HG03558 (cell line): ENCODE data around the gene FBXL20.

Experiments used
- ATAC-seq: cut with Tn5 transposase; IDR thresholded peaks from one replicate; pipeline ENCODE4 v1.9.1; 2021; ENCODE audit warnings: moderate number of reproducible peaks; ENCODE audit not compliant: unreplicated experiment; ENCODE audit errors: extremely low read depth

The FBXL20 gene

DNA sequence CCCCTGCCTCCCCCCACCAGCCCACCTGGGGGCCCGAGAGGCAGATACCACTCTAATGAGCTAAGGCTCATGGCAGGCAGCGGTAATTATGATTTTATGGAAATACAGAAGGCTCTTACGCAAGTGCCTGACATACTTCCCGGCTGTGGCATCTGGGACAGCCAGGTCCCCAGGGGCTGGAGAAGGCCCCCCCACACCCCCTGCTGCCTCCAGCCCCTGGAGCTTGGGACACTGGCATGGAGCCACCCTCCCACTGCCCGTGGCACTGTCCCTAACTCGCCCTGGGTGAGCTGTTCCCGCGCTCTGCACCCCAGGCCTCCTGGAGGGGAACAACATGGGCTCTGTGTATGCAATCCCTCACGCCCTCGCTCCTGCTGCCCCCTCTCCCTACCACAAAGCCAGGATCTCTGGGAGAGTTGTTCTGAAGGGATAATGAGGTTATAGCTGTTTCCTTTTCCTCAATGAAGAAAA, 170.3 kb downstream of the FBXL20 start:
- no peak for ATAC-seq

DNA sequence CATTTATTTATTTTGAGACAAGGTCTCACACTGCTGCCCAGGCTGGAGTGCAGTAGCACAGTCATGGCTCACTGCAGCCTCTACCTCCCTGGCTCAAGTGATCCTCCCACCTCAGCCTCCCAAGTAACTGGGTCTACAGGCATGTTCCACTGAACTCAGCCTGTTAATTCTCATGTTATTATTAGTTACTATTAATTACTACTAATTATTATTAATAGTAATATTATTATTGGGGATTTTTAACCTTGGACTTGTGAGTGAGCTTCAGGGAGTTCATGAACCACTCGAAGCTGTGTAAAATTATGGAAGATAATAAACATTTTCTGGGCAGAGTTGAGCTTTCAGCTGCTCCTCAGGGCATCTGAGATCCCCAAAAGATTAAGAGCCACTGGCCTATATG, 171.1 kb downstream of the FBXL20 start:
- ATAC-seq: no peak

DNA sequence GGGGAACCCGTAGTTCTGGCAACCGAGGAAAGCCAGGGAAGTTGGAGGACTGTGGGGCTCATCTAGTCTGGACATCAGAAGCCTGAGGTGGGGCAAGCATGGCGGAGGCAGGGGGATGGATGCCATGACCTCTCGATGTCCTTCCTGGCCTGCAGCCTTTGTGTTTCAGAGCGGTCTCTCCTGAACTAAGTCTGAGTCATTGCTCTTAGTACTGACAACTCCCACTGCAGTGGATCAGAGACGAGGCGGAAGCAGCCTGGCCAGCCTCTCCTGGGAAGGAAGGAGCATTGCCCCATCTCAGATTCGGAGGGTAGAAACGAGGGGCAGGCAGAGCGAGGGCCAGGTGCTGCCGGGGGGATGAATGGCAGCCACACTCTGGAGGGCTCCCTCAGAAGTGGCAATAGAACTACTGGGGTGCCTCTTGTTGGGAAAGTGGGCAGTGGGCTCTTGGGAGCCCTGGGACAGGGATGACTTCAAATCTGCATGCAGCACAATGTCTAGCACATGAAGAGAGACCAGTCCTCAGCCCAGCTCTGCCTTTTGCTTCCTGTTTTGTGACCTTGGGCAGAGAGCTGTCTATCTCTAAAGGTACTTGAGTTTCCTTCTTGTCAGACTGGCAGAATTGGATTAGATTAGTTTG, 172.0 kb downstream of the FBXL20 start:
- ATAC-seq: no peak

DNA sequence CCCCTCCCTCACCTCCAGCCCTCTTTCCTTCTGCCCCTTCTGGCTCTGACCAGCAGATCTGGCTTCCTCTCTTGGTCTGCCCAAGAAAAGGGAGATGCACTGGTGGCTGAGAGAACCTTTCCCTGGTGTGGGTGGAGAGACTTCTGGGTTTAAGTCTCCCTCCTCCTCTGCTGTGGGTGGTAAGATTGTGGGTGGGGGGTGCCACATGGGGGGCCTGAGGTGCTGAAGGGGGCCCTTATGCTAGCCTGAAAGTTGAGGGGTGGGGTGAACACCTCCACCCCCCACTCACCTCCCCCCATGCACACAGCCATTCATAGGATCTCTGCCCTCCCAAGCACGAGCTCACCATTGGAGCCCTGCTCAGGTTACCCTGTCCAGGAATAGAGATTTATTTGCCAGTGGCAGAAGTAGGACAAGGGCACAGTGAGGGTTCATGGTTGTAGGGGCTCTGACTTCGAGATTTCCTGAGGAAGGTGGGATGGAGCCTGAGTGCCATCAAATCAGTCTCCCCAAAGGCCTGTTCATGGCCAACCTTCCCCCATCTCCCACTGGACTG, 174.0 kb downstream of the FBXL20 start:
- no peak for ATAC-seq

DNA sequence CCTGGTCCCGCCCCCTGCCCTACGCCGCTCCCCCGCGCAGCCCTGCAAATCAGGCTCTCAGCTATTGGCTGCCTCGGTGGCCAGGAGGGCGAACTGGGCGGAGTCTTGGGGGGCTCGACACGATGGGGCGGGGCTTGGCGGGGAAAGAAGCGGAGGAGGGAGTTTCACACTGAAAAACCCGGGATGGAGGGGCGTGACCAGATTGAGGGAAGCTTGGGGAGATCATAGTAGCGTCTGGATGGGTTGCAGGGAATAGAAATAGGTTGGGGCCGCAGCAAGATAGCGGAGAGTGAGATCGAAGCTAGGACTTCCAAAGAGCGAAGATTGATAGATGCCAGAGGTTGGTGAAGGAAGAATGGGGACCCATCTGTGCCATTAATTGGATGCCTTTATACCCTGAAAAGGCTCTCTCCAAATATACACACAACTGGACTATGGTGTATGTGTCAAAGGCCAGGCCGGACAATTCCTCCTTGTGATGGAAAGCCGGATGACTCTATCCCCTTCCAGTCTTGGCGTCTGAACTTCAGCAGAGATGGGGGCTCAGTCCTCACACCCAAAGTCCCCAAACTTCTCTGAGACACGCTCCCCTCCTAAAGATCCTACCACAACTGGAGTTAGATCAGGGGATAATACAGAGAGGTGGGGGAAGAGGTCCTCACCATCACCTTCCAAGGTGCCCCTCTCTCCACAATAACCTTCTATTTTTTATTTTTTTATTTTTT, 175.3 kb downstream of the FBXL20 start:
- no peak for ATAC-seq

DNA sequence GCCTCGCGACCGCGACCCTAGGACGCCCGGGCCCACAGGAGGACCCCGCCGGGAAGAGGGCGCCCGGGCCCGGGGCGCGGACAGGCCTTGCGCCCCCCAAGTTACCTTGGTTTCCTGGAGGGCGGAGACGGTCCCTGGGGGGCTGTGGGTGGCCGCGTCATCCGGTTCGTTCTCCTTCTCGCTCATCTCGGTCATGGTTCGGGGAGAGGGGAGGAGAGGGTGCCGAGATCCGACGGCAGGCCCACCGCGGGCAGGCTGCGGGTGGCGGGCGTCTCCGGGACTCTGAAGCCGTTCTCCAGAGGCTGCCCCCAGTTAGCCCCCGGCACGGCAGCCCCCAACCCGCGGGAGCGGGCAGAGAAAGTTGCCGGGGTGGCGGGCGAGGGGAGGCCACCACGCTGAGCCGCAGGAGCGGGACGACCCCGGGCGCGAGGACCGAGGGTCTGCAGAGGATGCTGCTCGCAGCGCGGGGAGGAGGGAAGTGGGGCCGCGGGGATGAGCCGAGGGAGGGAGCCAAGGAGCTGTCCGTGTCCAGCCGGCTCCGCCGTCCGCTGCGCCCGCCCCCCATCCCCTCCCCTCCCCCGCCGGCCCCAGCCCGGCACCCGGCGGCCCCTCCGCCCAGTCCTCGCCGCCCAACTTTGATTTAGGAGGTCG, 176.0 kb downstream of the FBXL20 start, which contains the start of gene STAC2:
TSS of gene STAC2 (minus strand) at position 638 of the 651 bp plus-strand sequence. CDS start at position 195, 443 bp downstream.
- no peak for ATAC-seq

DNA sequence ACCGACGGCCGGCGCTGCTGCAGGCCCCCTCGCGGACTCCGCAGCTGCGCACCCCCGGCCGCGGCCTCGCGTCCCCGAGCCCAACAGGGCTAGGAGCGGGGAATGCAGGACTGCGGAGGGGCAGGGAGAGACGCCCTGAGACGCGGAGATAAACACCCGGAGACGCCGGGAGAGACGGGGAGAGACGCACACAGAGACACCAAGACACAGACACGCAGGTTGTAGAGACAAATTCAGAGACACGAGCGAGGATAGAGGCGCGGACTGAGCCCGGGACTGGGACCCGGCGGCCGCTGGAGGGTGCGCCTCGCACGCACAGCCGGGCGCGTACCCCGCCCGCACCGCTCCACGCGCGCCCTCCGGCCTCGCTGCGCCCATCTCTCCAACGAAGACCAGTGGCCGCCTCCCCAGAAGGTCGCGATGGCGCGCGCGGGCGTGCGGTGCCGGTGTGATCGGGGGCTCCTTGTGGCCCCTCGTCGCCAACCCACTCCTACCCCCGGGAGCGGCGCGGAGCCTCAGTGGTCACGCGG, 176.6 kb downstream of the FBXL20 start:
- ATAC-seq: no peak

DNA sequence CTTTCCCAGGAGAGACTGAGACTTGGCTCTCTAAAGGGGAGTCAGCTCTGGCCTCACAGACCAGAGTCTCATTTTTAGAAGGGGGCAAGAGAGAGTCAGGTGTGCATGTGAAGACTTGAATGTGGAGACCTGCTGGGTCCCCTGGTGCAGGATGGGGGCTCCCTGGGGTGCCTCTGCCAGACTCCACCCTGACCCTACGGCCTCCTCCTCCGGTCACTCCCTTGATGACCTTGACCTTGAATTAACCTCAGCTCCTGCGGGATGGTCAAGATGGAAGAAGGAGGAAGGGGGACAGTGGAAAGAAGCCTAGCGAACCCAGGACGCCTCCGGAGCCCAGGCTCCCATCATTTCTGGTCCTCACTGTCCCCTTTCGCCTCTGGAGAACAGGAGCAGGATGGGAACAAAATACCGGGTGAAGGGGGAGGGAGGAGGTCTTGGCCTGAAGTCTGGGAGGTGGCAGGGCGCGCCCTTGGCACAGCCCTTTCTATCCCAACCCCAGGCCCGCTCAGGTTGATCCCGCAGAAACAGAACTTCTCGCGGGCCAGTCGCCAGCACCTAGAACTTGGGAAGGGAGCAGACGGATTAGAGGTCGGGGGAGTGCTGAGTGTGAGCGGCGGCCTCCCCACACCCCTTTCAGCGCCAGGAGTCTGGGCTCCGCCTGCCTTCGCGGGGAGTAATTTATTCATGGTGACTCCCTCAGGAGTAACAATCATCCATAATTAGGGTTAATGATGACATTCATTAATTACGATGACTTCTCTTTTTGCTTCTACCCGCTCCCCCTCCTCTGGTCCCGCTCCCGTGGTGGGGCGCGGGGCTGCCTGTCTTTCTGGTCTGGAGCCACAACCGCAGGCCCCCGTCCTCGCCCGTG, 177.3 kb downstream of the FBXL20 start:
- ATAC-seq: no peak

DNA sequence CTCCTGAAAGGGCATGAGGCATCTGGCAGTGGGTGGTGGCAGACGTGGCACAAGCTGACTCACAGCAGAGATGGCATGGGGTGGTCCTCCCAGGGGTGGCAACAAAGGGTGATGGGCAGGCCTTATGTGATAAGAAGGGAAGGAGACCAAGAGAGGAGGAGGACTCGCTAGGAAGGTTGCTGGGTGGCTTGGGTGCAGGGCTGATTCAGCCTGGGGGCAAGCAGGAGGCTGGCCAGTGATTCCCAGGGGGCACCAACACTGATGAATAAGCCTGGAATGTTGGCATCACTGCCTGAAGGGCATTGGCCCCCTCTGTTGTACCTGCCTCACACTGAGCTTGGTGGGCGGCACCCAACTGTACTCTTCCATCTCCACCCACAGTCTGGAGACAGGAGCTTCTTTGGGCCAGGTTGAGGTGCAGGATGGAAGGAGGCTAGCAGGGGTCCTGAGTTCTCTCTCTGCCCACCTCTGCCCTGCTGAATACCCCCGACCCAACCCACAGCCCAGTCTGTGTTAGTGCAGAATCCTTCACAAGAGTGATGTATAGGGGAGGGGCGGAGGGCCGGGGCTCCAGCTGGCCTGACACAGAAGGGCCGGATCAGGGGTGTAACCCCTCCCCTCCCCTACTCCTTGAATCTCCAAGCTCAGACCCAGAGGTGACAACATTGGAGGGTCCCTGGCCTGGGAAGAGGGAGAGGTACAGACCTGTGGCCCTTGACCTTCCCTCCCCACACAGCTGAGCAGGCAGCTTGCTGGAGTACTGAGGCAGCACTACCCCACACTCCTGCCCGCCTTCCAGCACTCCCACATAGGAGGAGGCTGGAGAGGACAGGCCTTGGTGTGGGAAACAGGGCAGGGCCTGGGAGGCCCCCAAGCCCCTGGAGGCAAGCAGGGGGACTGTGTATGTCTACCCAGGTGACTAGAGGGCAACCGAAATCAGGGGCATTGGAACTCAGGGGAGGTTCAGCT, 178.3 kb downstream of the FBXL20 start:
- no peak for ATAC-seq

DNA sequence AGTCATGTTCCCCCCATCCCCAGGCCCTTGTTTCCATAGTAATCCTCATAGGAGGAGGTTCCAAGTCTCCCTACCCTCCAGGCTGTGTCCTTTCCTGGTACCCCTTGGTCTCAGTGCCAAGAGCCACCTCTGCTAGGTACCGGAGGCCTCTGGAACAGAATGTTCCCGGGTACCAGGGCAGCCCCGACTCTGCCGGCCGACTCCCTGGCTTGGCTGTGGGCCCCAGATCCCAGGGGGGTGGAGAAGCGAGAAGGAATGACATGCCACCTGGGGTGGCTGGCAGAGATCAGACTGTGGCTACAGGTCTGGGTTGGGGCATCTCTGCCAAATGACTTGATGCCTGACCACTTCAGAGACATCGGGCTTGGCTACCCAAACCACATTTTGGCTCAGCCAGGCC, 179.3 kb downstream of the FBXL20 start:
- no peak for ATAC-seq

DNA sequence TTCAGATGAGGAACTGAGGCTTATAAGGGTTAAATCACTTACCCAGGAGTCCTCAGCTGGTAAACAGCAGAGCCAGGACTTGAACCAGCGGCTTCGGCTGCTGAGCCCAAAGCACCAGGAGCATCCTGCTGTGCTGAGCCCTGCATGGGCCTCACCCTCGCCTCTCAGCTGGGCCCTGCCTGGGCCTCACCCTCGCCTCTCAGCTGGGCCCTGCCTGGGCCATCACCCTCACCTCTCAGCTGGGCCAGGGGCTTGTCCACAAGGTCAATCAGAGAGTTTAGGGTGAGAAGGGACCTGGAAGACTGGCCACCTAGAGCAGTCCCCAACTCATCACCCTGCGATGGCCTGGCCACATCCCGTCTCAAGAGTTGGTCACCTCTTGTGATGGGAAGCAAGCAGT, 179.9 kb downstream of the FBXL20 start:
- ATAC-seq: no peak

DNA sequence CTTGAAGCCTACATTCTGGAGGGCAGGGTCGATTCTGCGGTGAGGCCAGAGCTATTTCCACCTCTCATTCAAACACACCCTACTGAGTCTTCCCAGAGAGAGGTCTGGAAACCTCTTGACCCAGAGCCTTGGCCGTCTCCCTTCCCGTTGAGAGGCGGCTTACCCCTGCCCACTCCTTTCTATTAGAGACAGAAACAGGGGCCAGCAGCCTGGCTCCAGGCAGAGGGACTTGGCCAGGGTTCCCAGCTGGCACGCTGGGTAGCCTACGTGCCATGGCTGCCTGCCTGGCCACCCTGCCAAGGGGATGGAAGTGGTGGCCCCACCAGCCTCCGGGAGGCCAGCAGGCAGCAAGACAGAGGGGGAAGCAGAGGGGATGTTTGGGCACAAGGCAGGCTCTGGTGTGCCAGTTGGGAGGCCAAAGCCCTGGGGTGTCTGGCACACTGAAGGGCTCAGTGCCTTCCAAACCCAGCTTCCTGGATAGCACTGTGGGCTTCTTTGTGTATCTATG, 181.7 kb downstream of the FBXL20 start:
- ATAC-seq: no peak

DNA sequence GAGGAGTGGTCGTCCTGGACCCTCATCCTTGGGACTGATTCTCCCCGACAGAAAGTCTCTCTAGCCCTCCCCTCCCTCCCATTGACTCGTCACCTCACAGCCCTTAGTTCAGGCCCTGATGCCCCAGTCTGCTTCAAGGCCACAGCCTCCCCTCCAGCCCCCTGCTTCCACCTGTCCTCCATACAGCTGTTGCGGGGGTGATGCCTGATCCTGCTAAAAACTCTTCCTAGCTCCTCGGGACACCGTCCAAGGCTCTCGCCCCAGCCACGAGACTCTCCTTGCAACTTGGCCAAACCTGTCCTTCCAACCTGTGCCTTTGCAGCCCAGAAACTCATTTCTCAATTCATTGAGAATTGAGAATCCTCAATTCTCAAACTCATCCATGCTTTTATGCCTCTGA, 182.5 kb downstream of the FBXL20 start:
- no peak for ATAC-seq

DNA sequence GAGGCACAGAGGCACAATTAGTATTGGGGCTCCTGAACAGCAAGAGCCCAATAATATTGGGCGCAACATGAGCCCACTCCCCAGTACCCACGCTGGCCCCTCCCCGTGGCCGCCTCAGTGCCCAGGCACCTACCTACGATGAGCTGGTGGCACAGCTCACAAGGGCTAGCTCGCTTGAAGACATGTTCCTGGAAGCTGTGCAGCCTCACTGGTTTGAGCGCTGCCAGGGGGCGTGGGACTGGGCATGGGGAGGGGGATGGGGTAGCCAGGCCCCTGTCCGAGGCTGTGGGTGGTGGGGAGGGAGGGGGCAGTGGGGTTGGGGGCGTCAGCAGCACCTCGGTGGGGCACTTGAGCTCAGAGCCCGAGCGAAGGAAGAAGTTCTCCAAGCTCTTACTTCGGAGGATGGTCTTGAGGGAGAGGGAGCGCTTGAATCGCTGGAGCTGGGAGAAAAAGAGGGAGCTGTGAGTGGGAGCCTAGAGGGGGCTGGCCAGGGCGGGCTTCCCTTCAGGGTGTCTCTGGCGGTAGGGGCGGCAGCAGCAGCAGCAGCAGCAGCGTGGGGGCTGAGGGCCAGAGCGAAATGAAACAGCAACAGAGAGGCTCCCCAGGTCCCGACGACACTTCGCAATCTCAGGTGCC, 183.6 kb downstream of the FBXL20 start:
- ATAC-seq: no peak

DNA sequence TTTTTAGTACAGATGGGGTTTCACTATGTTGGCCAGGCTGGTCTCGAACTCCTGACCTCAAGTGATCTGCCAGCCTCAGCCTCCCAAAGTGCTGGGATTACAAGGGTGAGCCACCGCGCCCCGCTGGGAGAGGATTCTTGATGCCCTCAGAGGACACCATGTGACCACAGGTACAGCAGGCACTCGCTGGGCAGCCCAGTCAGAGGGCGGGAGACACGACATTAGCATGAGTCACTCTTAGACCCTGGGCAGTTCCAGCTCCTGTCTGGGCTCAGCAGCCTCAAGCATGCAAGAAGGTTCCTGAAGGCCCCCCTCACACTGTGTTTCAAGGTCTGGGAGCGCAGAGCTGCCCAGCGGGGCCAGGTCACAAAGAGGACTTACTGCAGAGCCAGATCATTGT, 187.6 kb downstream of the FBXL20 start:
- ATAC-seq: no peak

DNA sequence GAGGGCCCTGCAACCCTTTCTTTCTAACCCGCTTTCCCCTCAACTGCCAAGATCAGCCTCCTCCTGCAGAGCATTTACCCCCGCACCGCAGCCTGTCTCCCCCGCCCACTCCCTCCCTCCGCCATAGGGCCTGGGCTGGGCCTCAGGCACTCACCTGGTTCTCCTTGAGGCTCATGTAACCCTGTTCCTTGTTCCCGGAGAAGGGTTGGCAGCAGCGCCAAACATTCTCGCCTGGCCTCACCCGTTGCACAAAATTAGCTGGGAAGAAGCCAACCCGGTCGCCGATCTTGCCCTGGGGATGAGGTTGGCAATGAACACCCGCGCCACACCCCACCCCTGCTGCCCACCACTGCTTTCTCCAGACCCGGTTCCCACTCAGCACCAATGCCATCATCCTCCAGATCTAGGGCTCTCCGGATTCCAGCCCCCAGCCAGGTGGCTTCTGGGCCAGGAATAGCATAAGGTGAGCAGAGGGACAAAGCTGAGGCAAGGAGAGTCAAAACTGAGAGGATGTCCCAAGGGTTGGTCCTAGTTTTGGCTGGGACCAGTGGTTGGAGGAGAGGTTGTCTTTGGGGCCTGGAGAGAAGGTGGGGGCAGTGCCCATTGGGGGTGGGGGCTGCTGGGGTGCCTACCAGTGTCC, 188.5 kb downstream of the FBXL20 start:
- no peak for ATAC-seq

DNA sequence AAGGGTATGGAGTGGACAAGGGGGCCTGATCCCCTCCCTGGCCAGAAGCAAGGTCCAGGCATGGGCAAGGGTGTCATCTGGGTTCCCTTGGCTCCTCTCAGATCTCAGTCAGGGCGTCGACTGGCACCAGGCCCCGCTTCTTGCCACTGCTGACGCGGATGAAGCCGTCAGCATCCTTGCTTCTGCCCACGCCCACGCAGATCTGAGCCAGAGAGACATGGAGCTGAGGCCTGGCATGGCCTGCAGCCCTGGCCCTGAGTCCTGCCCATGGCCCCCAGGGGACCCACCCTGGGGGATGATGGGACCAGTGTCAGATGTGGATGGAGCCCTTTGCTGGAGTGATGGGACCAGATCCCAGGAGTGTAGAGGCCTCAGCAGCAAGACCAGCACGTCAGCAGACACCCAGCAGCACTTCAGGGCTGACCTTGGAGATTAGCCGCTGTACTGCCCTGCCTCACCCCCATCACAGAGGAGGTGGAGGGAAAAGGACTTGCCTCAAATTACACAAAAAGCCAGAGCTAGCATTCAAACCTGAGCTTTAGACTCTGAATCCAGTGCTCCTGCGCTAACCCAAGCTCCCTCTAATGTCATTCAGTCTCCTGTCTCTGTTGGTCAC, 189.1 kb downstream of the FBXL20 start:
- no peak for ATAC-seq
